H1 (cell line): ENCODE data around the gene KCNQ1OT1. TPM values are rescaled to one million over a fixed set of nuclear protein-coding genes. Genes with fewer than 3 reads are reported as not detected.

Experiments used
- CTCF ChIA-PET: fragments of 300-600 bp; sonication (Branson Sonifier 250); formaldehyde crosslinking; loops from one replicate; lab custom pipeline; 2021; ENCODE audit not compliant: partially characterized antibody; lab: Charles Lee
- POLR2A ChIA-PET: fragments of 300-600 bp; sonication (Branson Sonifier 250); formaldehyde crosslinking; loops from one replicate; lab custom pipeline; 2021; ENCODE audit warnings: inconsistent platforms; ENCODE audit not compliant: partially characterized antibody; lab: Charles Lee
- DNase-seq, 2 experiments: peaks; one replicate each; pipeline versions ENCODE4 v3.0.0 to v3.0.0-alpha.2; 2010 to 2022; ENCODE audit warnings: low spot score in 2 of 2, low read depth in 1 of 2, mixed read lengths in 1 of 2
- FAIRE-seq: peaks from 2 replicates; lab custom pipeline; 2011; peaks lifted over from hg19 to GRCh38; lab: Jason Lieb, UNC
- H2AFZ ChIP-seq: 2 replicates; pipeline ENCODE4 v1.8.1; 2012; ENCODE audit warnings: low read length, inconsistent platforms
- H2AK5ac ChIP-seq: 2 replicates; pipeline ENCODE4 v1.6.1; 2013; ENCODE audit warnings: low read depth, low read length
- H2BK120ac ChIP-seq: replicated peaks from 2 replicates; pipeline ENCODE3; 2013; ENCODE audit warnings: low read depth, low read length, inconsistent platforms
- H2BK12ac ChIP-seq: 2 replicates; pipeline ENCODE4 v1.6.1; 2013; ENCODE audit warnings: low read depth, low read length
- H2BK15ac ChIP-seq: 2 replicates; pipeline ENCODE4 v1.6.1; 2013; ENCODE audit warnings: low read length
- H2BK20ac ChIP-seq: 2 replicates; pipeline ENCODE4 v1.6.1; 2013; ENCODE audit warnings: low read length
- H2BK5ac ChIP-seq: 2 replicates; pipeline ENCODE4 v1.6.1; 2013; ENCODE audit warnings: low read depth, low read length
- H3K14ac ChIP-seq: 2 replicates; pipeline ENCODE4 v1.6.1; 2013; ENCODE audit warnings: inconsistent platforms; ENCODE audit not compliant: insufficient read length
- H3K18ac ChIP-seq: 2 replicates; pipeline ENCODE4 v1.6.1; 2013; ENCODE audit warnings: low read length; ENCODE audit errors: extremely low read depth
- H3K23ac ChIP-seq: 2 replicates; pipeline ENCODE4 v1.6.1; 2013; ENCODE audit warnings: inconsistent platforms; ENCODE audit not compliant: insufficient read length
- H3K23me2 ChIP-seq: 2 replicates; pipeline ENCODE4 v1.6.1; 2013; ENCODE audit warnings: low read depth, low read length
- H3K27ac ChIP-seq: 2 replicates; pipeline ENCODE4 v1.6.1; 2011; ENCODE audit warnings: low read depth, low read length, inconsistent platforms
- H3K27me3 ChIP-seq, 4 experiments: replicated peaks in 1 of 4; 1 replicate in 1 of 4; 2 replicates in 3 of 4; pipeline versions ENCODE4 v1.6.1 to v1.8.1; 2011 to 2013; ENCODE audit warnings: low read length in 3 of 4, mild to moderate bottlenecking in 3 of 4, inconsistent platforms in 2 of 4, mixed read lengths in 2 of 4, moderate library complexity in 1 of 4; ENCODE audit not compliant: control insufficient read depth in 3 of 4, insufficient read depth in 3 of 4; ENCODE audit errors: extremely low read depth in 1 of 4
- H3K36me3 ChIP-seq, 4 experiments: 2 replicates each; pipeline versions ENCODE4 v1.6.1 to v1.8.1; 2011 to 2013; ENCODE audit warnings: mild to moderate bottlenecking in 4 of 4, low read length in 3 of 4, moderate library complexity in 2 of 4, control low read depth in 1 of 4, inconsistent platforms in 1 of 4; ENCODE audit not compliant: insufficient read depth in 4 of 4, control insufficient read depth in 2 of 4
- H3K4ac ChIP-seq: replicated peaks from 2 replicates; pipeline ENCODE3; 2013; ENCODE audit warnings: low read length, low read depth, mixed read lengths, inconsistent platforms; ENCODE audit not compliant: insufficient read length
- H3K4me1 ChIP-seq, 4 experiments: replicated peaks in 1 of 4; 1 replicate in 1 of 4; 2 replicates in 3 of 4; pipeline versions ENCODE4 v1.6.1 to v1.8.1; 2011 to 2013; ENCODE audit warnings: low read length in 3 of 4, inconsistent platforms in 2 of 4, mixed read lengths in 1 of 4; ENCODE audit not compliant: insufficient read depth in 4 of 4, control insufficient read depth in 3 of 4
- H3K4me2 ChIP-seq, 2 experiments: 2 replicates each; pipeline versions ENCODE4 v1.6.1 to v1.8.1; 2011 to 2013; ENCODE audit warnings: low read depth in 2 of 2, low read length in 2 of 2, control low read depth in 1 of 2, inconsistent platforms in 1 of 2, mild to moderate bottlenecking in 1 of 2; ENCODE audit not compliant: insufficient read depth in 1 of 2
- H3K4me3 ChIP-seq, 4 experiments: fragments of 200-600, 300-600 bp in 1 of 4; sonication (generic), shearing (Covaris generic), sonication (Bioruptor Twin) in 1 of 4; 2 replicates each; pipeline versions ENCODE4 v1.5.1 to v1.8.1; 2011 to 2016; ENCODE audit warnings: low read length in 4 of 4, low read depth in 3 of 4, control low read depth in 2 of 4, inconsistent platforms in 2 of 4, mild to moderate bottlenecking in 2 of 4, mixed read lengths in 1 of 4, moderate library complexity in 1 of 4; ENCODE audit not compliant: insufficient read depth in 2 of 4; ENCODE audit errors: extremely low read depth in 1 of 4
- H3K56ac ChIP-seq: replicated peaks from 2 replicates; pipeline ENCODE3; 2013; ENCODE audit warnings: low read depth, mild to moderate bottlenecking, mixed read lengths, low read length, inconsistent platforms; ENCODE audit not compliant: insufficient read length
- H3K79me1 ChIP-seq: 2 replicates; pipeline ENCODE4 v1.6.1; 2013; ENCODE audit warnings: low read depth, low read length, control low read depth
- H3K79me2 ChIP-seq, 2 experiments: 2 replicates each; pipeline versions ENCODE4 v1.6.1 to v1.8.1; 2012 to 2013; ENCODE audit warnings: low read length in 2 of 2, mild to moderate bottlenecking in 2 of 2, inconsistent platforms in 1 of 2; ENCODE audit not compliant: insufficient read depth in 2 of 2, control insufficient read depth in 1 of 2
- H3K9ac ChIP-seq, 4 experiments: replicated peaks in 1 of 4; 1 replicate in 1 of 4; 2 replicates in 3 of 4; pipeline versions ENCODE4 v1.6.1 to v1.8.1; 2011 to 2013; ENCODE audit warnings: low read depth in 3 of 4, low read length in 3 of 4, control low read depth in 2 of 4, mild to moderate bottlenecking in 2 of 4, moderate library complexity in 2 of 4, inconsistent platforms in 1 of 4; ENCODE audit errors: extremely low read depth in 1 of 4
- H3K9me3 ChIP-seq, 2 experiments: 2 replicates each; pipeline versions ENCODE4 v1.6.1 to v1.8.1; 2012 to 2013; ENCODE audit warnings: mild to moderate bottlenecking in 2 of 2, moderate library complexity in 2 of 2, control low read depth in 1 of 2, inconsistent platforms in 1 of 2, low read depth in 1 of 2, low read length in 1 of 2, mixed read lengths in 1 of 2; ENCODE audit not compliant: insufficient read depth in 2 of 2
- H4K20me1 ChIP-seq, 2 experiments: replicated peaks in 1 of 2; 2 replicates each; pipeline versions ENCODE3 to v1.8.1; 2011 to 2013; ENCODE audit warnings: inconsistent platforms in 2 of 2, low read length in 2 of 2, mild to moderate bottlenecking in 1 of 2; ENCODE audit not compliant: insufficient read depth in 2 of 2, control insufficient read depth in 1 of 2
- H4K5ac ChIP-seq: 2 replicates; pipeline ENCODE4 v1.6.1; 2013; ENCODE audit warnings: low read length, low read depth, mixed read lengths, inconsistent platforms; ENCODE audit not compliant: insufficient read length
- H4K8ac ChIP-seq: 2 replicates; pipeline ENCODE4 v1.8.0; 2013; ENCODE audit warnings: mild to moderate bottlenecking, moderate library complexity, low read length, inconsistent platforms; ENCODE audit not compliant: insufficient read depth; ENCODE audit errors: extremely low read depth
- H4K91ac ChIP-seq: replicated peaks from 2 replicates; pipeline ENCODE3; 2013; ENCODE audit warnings: low read length, mixed read lengths, inconsistent platforms; ENCODE audit not compliant: insufficient read length
- BACH1 ChIP-seq: IDR thresholded peaks from 2 replicates; pipeline ENCODE4 v1.6.1; 2012; ENCODE audit warnings: low read length, improper control_type of control experiment
- EP300 ChIP-seq, 2 experiments: IDR thresholded peaks; 1 replicate in 1 of 2; 2 replicates in 1 of 2; pipeline ENCODE4 v1.6.1; 2011 to 2012; ENCODE audit warnings: low read depth in 2 of 2, low read length in 2 of 2, mild to moderate bottlenecking in 2 of 2, borderline replicate concordance in 1 of 2, inconsistent platforms in 1 of 2, moderate library complexity in 1 of 2
- FOSL1 ChIP-seq: IDR thresholded peaks from 2 replicates; pipeline ENCODE4 v1.6.1; 2011; ENCODE audit warnings: mild to moderate bottlenecking, low read depth, low read length, moderate library complexity; ENCODE audit not compliant: insufficient read depth
- HDAC6 ChIP-seq: IDR thresholded peaks from one replicate; pipeline ENCODE4 v1.7.1; 2012; ENCODE audit warnings: low read depth, mild to moderate bottlenecking, inconsistent platforms, low read length, moderate library complexity
- KDM5A ChIP-seq: fragments of 200-600 bp; IDR thresholded peaks from 2 replicates; pipeline ENCODE4 v1.7.1; 2012; ENCODE audit warnings: mild to moderate bottlenecking, low read length, inconsistent platforms, mixed read lengths
- RAD21 ChIP-seq, 2 experiments: IDR thresholded peaks in 1 of 2; conservative IDR thresholded peaks in 1 of 2; 2 replicates each; pipeline ENCODE4 v1.6.1; 2011; ENCODE audit warnings: low read depth in 2 of 2, low read length in 2 of 2, improper control_type of control experiment in 1 of 2, inconsistent platforms in 1 of 2, mild to moderate bottlenecking in 1 of 2, moderate library complexity in 1 of 2
- SIRT6 ChIP-seq: IDR thresholded peaks from one replicate; pipeline ENCODE4 v1.7.1; 2012; ENCODE audit warnings: low read length, inconsistent platforms
- SUZ12 ChIP-seq: fragments of 200-600 bp; sonication (generic); IDR thresholded peaks from 2 replicates; pipeline ENCODE4 v1.6.1; 2012; ENCODE audit warnings: mild to moderate bottlenecking, inconsistent platforms, low read length, moderate library complexity, mixed read lengths
- WGBS, 2 experiments: shearing (Covaris generic) in 1 of 2; methylation state at CpG; one replicate each; pipeline versions ENCODE4 v1.1.6 to v1.1.7; 2013 to 2015; ENCODE audit warnings: low lambda C conversion rate in 2 of 2, mixed read lengths in 2 of 2, inconsistent platforms in 1 of 2, low coverage in 1 of 2, missing lambda C conversion rate in 1 of 2; ENCODE audit not compliant: insufficient replicate concordance in 2 of 2, insufficient coverage in 1 of 2, insufficient read length in 1 of 2; ENCODE audit errors: extremely low coverage in 1 of 2, missing lambda C conversion rate in 1 of 2; 5-methylcytosine and 5-hydroxymethylcytosine counted together
- polyA plus RNA-seq, 7 experiments: library from polyadenylated mRNA; depleted of rRNA in 3 of 7; stranded (reverse) in 5 of 7; unstranded in 2 of 7; fragments of >200 nt in 5 of 7; fragments of 200-250 nt in 2 of 7; gene quantifications; 1 replicate in 5 of 7; 2 replicates in 1 of 7; 4 replicates in 1 of 7; pipeline versions ENCODE4 v1.2.1 to v1.2.3, GENCODE V29; 2011 to 2013; ENCODE audit warnings: missing spikeins in 2 of 7, mixed read lengths in 2 of 7
- total RNA-seq: library from RNA; stranded (reverse); fragmentation: NEBNext Ultra II Directional; extraction: Animal tissue kit (Norgen Biotek cat#: 25700); gene quantifications from 2 replicates; pipeline ENCODE4 v1.2.1, GENCODE V29; 2021

KCNQ1OT1 gene
- total and polyA plus RNA-seq, 2 of the 8 experiments (the other 6 are each of a cell fraction or from before 2014, with no cell fraction given) = 0.21 to 1.2 TPM

DNA sequence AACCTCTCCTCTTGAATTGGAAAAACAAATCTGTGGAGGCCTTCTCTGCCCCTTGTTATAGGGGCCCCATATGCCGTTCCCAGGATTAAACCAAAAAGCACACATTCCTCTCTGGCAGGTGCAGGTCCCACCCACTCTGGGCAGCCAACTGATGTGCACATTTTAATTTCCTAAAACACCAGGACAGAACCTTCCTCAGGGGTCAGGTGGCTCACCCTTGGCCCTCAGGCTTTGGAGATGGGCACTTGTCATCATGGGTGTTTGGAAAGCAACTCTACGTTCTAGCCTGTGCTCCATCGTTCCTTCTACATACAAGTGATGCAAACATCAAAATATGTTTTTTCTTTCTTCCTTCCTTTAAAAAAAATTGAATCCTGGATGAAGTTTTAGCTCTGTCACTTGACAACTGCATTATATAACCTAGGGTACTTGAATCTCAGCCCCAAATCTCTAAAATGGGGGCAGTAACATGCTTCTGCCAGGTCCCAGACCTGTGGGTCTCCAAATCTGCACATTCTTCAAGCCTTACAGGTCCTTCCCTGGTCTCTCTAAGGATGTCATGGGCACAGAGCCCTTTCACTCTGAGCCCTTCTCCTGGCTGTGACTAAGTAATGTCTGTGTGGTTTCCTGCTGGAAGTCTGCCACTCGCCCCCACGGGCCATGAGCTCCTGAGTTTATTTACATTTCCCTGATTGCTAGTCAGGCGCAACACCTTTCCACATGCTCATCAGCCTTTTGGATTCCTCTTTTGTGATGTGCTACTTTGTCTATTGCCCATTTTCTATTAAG lies 43.8 kb downstream of the KCNQ1OT1 start:
- H3K4ac ChIP-seq = no peak overlapping the region
- H3K79me1 ChIP-seq = no peaks in the 10 kb centered on the region
- no peak overlapping the region for H2BK20ac ChIP-seq
- no peak overlapping the region for H4K5ac ChIP-seq
- no peak overlapping the region for H2AK5ac ChIP-seq
- no peak overlapping the region for H3K4me3 ChIP-seq
- FAIRE-seq (no peak), DNase-seq (no peak)
- H3K4me2 ChIP-seq = no peak overlapping the region
- H4K8ac ChIP-seq = no peak overlapping the region; the same call in 1 of the 2 replicates
- H2BK120ac ChIP-seq = no peak overlapping the region
- no peak overlapping the region for H3K14ac ChIP-seq
- no peak overlapping the region for H3K56ac ChIP-seq
- TF ChIP-seq SIRT6 (no peak), EP300 (IDR thresholded peaks at IDR 0.05; ENCODE audit: borderline replicate concordance in 1 of 2, low read depth in 2 of 2, low read length in 2 of 2) (no peak), HDAC6 (no peak), KDM5A (no peak), RAD21 (IDR thresholded peaks at IDR 0.05 in 1 of 2, conservative IDR thresholded peaks at IDR 0.05 in 1 of 2; ENCODE audit: low read depth in 2 of 2, low read length in 2 of 2) (no peak), BACH1 (no peak), FOSL1 (no peak), SUZ12 (no peak)
- H2BK5ac ChIP-seq = no peak overlapping the region
- no peak overlapping the region for H3K27ac ChIP-seq
- H2AFZ ChIP-seq = no peak overlapping the region
- no peak overlapping the region for H2BK12ac ChIP-seq
- no peak overlapping the region for H3K18ac ChIP-seq
- peaks cover 85% of the 10 kb centered on the region in 2 experiments for H3K9me3 ChIP-seq
- H4K20me1 ChIP-seq = no peaks in the 10 kb centered on the region
- no peak overlapping the region for H2BK15ac ChIP-seq
- H3K27me3 ChIP-seq = peaks cover 8 to 62% (median 39%) of the 10 kb centered on the region in 4 experiments
- H3K79me2 ChIP-seq = no peaks in the 10 kb centered on the region
- ChIA-PET CTCF (no interaction called here), POLR2A (no interaction called here)
- no peak overlapping the region for H3K9ac ChIP-seq
- H4K91ac ChIP-seq = no peak overlapping the region
- H3K36me3 ChIP-seq = peaks cover 0 to 6% (median 0%) of the 10 kb centered on the region in 4 experiments; a peak in 1 of 8 replicates
- H3K4me1 ChIP-seq = no peaks in the 10 kb centered on the region
- H3K23me2 ChIP-seq = no peaks in the 10 kb centered on the region
- no peak overlapping the region for H3K23ac ChIP-seq
- 82% methylated on average over 6 of the region's 6 CpGs; no CpG with 5 or more reads in 1 of the 2 experiments for WGBS, 2 experiments
